ENCODE data around the gene ZFAND3.
"Not testable (repeated sequence)": the region's sequence is repeated elsewhere in the genome, so short reads cannot be mapped to it uniquely, and the experiment has no call there.

ZFAND3 gene

DNA sequence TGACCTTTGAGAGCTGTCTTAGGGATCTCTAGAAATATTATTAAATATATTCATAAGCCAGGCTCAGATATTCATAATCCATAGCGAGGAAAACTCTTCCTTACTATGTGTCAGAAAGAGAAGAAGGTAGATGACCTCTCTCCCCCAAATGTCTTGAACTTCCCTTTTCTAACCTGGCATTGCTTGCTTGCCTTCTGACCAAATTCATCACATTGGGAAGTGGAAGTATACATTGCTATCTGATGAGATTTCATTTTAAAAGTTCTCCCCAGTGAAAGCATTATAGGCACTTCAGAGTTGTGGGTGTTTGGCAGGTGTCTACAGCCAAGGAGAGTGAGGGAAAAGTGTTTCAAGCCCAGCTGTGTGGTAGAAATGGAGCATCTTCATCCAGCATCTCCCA is 197.3 kb downstream of the ZFAND3 start:
- DNase-seq = no peak

DNA sequence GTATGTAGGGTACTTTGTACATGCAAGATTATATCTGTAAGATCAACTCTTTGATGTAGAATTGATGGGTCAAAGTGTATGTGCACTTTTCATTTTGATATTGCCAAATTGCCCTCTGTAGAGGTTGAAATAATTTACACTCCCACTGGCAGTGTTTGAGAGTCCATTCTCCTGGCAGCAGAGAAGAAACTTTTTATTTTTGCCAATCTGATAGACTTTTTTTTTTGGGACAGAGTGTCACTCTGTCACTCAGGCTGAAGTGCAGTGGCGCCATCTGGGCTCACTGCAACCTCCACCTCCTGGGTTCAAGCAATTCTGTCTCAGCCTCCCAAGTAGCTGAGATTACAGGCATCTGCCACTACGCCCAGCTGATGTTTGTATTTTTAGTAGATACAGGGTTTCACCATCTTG is 199.2 kb downstream of the ZFAND3 start:
- DNase-seq = no peak

DNA sequence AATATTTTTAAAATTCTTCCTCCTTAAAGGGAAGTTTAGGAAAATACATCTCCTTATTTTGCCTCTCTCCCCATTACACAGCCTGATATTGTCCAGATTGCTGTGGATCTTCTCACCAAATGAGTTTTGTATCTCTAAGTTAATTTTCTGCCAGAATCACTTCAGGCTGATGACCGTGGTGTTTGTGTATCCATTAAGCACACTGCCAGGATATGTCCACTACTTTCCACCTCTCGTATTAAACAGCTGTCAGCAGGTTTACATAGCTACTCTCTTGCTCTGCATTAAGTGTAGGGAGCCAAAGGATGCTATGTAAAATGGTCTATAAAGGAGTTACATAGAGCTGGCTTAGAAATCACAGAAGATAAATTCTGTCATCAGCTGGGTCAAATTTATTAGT is 201.1 kb downstream of the ZFAND3 start:
- peak; percentile 47 for DNase-seq

DNA sequence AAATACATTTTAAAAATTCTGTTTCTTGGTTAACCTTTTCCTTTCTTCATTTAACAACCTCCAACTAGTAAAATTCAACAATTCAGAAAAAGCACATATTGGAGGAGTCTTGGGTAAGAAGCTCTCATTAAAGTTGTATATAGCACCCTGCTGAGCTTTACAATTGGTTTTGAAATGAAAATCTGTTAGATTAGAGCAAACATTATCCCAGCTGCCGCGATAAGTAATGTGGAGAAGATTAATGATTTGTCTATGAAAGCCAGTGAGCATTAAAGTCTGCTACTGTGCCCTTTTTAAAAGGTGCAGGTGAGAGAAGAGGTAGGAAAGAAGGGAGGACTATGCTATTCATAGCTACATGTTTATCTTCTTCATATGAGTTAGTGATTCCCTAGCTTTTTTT is 201.5 kb downstream of the ZFAND3 start:
- DNase-seq = no peak

DNA sequence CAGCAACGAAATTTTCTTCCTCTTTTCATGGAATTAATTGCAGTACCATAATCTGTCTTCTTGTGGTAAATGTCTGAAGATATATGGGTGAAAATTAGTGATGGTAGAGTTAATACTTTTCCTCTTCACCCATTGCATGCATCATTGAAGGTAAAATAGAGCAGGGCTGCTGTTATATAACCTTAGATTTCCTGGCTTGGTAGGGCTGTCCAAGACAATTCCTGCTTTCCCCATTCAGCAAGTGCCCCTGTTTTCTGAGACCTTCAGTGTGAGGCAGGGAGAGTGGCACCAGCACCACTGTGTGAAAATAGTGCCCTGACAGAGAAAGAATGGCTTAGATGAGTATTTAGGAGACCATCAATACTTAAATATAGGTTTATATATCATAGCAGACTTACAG is 202.0 kb downstream of the ZFAND3 start:
- DNase-seq = no peak

DNA sequence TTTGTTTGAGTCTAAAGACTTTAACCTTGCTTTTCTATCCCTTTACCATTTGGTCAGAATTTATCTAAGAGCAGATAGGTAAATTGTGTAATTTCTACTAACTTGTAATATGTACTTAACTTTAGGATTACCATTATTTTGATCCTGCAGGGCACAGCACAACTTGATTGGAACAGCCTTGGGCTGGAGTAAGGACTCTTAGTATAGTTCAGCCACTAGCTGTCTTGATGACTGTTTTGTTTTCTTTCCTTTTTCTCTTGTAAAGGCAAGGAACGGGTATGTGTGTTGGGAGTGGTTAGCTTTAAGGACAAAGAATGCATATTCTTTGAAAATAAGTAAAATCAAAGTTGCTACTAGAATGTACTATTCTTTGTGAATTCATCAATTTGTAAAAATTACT is 203.2 kb downstream of the ZFAND3 start:
- DNase-seq = no peak

DNA sequence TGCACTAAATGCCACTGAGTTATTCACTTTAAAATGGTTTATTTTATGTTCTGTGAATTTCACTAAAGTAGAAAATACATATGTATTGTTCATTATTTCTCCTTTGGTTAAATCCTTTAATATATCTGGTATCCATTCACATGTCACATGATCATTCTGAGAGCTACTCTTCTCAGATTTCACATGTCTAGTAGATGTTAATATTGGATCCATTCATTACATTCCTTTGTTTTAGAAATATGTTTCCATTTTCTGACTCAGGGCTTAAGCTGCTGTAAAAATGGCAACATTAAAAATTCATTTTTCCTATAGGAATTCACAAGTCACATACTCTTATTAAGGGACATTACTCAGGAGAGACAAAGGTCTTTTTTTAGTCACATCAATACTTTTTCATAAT is 205.4 kb downstream of the ZFAND3 start:
- DNase-seq = no peak

DNA sequence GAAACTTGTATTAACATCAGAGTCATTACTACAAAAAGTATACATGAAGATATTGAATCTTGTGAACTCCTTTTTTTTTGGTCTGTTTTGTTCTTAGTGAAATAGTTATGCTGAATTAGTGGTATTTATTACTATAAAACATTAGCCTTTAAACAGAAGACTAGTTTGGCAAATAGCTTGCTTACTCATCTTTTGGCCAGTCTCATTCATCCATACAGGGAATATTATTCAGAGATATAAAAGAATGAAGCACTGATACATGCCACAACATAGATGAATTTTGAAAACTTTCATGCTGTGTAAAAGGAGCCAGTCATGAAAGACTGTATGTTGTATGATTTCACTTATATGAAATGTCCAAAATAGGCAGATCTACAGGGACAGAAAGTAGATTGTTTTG is 205.9 kb downstream of the ZFAND3 start:
- DNase-seq = no peak

DNA sequence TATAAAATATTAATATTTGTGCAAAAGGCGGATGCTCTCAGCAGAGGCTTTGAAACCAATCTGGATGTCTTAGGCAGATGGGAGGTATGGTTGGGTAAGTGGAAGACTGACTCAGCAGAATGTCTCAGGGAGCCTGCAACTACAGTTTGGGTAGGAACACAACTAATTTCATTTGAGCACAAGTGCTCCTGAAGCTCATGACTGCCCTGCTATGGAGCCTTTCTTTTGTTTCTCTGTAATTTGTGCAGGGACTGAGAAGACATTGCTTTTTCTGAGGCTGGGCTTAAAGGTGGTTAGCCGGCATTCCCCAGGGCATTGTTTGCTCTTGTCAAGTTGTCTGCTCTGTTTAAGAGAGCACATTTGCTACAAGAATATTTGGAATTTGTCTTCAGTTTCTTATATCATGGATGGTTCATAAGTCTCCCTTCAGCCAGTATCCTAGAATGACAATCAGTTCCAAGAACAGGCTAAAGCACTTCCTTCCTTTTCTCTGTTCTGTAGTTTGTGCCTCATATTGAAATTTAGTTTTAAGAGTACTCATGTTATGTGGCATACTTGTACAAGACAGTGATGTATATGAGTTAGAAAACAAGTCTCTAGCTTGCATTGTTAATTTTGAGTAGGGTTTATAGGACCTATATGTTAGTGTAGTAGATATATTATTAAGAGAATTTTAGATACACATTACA is 208.3 kb downstream of the ZFAND3 start:
- no peak for DNase-seq

DNA sequence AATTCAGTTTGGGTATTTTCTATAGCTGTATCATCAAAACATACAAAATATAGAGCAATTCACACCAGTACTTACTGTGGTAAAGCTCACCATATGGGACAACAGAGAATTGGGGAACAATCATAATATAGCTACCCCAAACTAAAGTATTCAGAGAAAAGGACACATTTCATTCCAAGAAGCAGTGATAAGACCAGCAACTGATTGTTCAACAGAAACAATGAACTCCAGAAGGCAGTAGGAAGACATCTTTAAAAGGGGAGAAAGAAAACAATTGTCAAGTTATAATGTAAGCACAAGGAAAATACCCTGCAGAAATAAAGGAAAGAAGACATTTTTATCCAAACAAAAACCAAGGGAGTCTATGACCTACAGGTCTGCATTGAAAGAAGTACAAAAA is 210.9 kb downstream of the ZFAND3 start:
- no peak for DNase-seq

DNA sequence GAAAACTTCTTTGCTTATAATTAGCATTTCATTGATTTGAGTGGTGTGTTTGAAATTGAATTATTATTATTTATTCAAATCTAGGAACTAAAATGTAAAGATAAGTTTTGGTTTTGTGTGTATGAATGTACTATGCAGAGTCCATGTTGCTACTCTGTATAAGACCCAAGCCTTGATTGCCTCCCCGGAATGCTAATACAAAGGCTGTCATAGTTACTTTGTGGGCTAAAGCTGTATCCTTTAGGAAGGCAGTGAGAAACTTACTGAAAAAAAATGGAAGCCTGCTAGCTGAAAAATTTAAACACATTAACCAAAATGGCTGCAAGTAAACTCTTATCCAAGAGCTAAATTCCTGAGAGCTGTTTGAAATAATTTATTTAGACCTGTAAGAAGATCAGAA is 213.3 kb downstream of the ZFAND3 start:
- no peak for DNase-seq

DNA sequence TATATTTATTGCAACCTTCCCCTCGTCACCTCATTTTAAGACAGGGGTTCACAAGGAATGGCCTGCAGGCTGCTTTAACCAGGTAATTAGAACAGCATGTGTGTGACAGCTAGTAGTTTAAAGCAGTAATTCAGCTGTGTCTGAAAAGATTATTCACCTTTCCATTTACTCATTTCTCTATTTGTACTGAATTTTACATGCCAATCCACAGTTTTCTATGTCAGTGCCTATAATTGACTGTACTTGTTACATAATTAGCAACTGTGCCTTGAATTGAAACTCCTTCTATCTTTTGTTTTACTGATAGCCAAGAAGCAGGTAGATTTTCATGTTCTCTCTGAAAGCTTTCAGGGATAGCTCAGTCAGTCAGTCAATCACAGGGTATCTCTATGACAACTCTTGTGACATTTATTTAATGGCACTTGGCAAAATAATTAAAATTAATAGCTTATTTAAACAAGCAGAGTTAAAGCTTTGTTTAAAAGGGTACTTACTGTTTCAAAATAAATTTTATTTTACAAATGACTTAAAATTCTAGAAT is 214.0 kb downstream of the ZFAND3 start:
- no peak for DNase-seq

DNA sequence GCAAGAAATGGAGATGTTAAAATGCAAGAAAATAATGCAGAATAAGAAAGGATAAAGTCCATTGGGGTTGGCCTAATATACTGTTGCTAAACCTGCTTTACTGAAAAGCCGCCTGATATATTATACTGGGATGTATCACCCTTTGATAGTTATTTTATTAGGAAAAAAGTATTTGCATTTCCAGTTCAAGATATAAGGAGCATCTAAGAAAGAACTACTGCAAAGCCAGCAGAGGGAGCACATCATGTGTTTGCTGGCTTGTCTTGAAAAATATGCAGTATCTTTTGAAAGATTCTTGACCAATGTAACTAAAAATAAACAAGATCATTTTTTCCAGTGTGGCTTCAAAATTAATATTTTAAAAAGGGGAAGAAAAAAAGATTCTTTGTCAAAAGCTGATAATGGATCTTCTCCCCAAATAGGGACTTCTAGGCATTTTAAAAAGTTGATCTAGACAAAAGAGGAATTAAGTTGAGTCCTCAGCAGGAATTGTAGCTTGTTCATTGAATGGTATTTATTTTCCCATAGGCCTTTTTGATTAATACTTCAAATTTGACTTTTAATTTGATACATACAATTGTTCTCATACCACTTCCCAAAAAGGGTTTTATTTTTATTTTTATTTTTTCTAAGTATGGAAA is 214.9 kb downstream of the ZFAND3 start:
- DNase-seq = no peak

DNA sequence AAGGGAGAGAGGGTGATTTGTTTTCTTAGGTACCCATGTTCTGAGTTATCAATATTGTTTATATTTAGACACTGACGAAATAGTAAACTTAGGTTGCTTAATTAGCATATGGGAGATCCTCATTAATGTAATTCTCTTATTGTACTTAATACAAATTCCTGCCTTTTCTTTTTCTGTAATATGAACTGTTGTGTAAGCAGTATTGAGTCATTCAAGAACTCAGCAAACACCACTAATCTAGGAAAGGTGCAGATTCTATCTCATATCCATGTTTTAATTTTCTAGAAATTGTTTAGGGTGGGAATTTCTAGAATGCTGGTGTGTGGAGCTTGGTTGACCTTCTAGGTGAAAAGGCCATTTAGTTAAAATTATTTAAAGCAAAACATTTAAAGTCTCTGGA is 216.0 kb downstream of the ZFAND3 start:
- DNase-seq = no peak

DNA sequence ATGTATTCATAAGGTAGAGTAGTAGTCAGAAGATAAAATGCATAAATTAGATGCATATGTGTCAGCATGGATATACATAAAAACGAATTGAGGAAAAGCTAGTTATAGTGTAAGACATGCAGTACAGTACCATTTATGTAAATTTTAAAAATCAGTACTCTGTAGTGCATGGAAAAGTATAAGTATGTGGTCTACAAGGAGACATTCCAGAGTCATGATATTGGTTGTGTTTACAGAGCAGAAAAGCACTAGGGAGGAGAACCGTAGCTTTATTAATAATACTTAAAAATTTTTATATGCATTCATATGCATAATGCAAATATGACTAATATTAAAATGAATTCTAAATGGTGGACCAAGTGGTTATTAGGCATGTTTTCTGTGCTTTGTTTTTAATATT is 220.0 kb downstream of the ZFAND3 start:
- DNase-seq = no peak

DNA sequence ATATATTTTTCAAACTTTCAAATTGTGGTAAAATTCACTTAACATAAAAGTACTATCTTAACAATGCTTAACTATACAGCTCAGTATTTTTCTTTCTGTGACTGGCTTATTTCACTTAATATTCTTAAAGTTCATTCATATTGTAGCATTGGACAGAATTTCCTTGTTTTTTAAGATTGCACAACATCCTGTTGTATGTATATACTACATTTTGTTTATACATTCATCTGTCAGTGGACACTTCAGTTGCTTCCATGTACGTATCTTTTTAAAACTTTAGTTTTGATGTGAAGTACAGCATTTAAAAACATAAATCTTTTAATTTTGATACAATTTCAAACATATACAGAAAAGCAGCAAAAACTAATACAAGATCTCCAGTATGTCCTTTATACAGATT is 220.7 kb downstream of the ZFAND3 start:
- no peak for DNase-seq

DNA sequence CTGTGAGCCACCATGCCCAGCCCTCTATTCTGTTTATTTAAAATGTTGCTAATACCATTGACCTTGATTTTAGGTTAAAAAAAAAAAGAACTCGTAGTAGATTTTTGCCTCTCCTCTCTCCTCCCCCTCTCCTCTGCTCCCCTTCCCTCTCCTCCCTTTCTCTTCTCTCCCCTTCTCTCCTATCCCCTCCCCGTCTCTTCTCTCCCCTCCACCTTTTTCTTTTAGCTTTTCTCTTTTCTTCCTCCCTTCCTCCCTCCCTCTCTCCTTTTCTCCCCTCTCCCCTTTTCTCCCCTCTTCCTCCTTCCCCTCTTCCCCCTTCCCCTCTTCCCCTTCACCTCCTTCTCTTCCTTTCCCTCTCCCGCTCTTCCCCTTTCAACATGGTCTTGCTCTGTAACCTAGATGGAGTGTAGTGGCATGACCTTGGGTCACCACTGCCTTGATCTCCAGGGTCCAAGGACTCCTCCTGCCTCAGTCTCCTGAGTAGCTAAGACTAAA is 223.8 kb downstream of the ZFAND3 start:
- no peak for DNase-seq

DNA sequence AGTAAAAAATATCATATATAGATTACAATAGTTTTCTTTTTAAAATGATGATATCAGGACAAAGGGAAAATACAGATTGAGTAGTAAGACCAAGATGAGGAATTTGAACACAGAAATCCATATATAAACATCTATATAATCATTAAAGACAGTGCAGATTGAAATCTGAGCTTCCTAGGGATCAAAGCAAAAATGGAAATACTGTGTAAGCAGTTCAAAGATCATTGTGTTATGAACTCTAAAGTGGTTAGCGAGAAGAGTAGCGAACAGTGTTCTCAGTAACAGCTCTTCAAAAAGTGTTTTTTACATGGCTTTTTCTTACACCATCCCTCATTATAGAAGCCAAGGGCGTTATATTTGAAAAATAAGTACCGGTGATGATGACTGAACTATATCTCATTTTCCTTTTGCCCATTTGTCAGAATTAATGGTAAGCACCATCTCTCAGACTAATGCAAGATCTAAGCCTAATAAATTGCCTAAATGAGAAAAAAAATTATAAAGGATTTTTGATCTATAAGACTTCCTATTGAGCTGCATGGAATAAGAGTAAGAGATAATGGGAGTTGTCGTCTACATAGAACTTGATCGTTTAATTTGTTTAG is 226.3 kb downstream of the ZFAND3 start:
- no peak for DNase-seq

DNA sequence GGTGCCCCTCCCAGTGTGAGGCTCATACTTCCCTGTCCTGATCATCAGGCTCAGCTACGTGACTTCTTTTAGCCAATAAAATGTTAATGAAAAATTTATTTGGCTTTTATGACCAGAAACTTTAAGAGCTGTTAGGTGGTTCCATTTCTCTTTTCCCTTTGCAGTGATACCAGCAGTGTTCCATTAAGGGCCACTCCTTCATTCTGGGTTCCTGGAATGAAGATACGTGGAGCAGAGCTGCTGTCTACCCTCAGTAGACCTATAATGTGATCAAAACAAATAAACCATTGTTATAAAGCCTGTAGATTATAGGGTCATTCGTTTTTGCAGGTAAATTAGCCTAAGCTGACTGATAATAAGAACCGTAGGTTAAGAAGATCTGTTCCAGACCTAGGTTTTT is 228.0 kb downstream of the ZFAND3 start:
- no peak for DNase-seq

DNA sequence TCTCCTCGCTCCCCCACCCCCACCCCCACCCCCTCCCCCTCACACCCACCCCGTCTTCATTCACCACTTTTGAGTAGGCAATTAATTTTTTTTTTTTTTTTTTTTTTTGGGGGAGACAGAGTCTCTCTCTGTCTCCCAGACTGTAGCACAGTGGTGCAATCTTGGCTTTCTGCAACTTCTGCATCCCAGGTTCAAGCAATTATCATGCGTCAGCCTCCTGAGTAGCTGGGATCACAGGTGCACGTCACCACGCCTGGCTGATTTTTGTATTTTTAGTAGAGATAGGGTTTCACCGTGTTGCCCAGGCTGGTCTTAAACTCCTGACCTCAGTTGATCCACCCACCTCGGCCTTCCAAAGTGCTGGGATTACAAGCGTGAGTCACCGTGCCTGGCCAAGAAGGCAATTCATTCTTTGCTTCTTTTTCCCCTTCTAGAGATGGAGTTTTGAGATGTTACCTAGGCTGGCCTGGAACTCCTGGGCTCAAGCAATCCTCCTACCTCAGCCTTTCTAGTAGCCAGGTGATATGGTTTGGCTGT is 230.4 kb downstream of the ZFAND3 start:
- DNase-seq = not testable (repeated sequence)

DNA sequence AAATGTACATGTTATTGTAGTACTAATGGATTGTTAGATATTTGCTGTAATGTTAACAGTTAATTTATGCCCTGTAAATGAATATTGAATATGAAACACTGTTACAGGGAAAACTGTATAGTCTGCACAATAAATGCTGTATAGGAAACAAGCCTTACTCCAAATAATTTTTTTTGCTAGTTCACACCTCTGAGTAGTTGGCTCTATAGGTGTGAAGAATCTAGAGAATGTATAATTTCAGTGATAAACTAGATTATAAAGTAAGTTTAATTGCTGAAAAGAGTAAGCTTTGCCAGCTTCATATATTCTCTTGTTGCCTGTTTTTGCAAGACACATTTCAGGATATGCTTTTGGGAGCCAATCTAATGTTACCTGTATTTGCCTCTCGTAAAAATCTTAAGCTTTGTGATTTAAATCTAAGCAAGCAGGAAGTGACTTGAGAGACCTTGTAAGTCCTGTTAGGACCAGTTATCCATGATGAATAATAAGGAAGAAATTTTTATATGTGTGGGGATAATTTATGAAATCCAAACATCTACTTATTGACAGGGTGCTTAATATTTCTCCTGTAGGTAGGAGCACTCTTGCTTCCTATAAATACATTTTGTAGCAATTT is 232.4 kb downstream of the ZFAND3 start:
- DNase-seq = no peak

DNA sequence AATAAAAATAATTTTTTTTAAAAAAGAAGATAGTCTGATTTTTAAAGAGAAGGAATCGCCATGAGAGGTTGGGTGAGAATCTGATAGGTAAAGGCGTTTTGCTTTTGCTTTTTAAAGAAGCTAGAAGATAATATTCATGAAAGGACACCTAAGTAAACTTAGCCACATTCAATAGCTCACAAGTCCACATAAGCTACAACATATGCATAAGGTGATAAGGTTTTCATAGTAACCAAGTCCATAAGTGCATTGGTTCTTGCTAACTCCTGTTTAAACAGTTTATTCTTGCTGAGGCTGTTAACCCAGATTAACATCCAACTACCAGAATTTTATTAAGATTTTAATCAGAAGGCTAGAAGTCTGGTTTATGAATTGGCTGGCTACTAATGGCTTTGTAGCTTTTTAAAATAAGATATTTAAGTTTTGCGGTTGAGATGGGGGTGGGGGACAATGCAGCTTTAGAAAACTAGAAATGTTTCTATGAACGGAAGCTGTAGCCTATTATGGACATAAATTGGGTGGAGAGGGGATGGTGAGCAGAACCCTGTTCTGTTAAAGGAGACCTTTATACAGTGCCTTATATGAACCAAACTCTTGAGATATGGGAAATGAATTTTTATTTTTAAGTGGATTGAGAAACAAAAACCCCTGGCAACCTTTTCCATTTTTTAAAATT is 235.1 kb downstream of the ZFAND3 start:
- no peak for DNase-seq

DNA sequence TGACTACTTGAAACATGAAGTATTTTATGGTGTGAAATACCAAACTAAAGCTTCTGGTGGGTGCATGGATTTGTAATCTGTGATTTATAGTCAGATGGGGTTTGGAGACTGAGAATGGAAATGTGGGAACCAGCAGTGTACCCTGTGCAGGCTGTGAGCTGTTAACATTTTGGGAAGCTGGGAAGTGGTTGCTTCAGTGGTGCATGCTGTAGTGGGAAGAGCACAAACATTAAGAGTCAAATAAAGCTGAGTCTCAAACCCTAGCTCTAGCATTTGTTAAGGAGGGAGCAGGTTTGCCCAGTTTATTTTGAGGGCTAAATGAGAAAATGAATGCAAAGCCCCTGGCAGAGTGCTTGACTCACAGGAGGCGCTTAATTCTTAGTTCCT is 235.7 kb downstream of the ZFAND3 start:
- no peak for DNase-seq

Measured in SHP77 treated with DMSO at 0.1 percent for 48 hours (cell line).